NCI-H2227 treated with DMSO at 0.1 percent for 48 hours (cell line): ENCODE measurements around the gene TMEM255A.
"Not testable (repeated sequence)": the region's sequence is repeated elsewhere in the genome, so short reads cannot be mapped to it uniquely, and the experiment has no call there.

Experiments
- DNase-seq: peaks from one replicate; lab custom pipeline; 2025; lab: John Stamatoyannopoulos, UW

TMEM255A gene

GRCh38 chrX:120310861-120311726, at the start of gene TMEM255A:
TMEM255A (minus strand) TSS chrX:120311461; CDS start chrX:120311309, 152 bp downstream.
- peak; percentile 87 for DNase-seq

- DNase-seq, result peak; percentile 84
These were observed 47.6 kb upstream of the TMEM255A start for GRCh38 chrX:120358737-120359456.

- DNase-seq, result peak; percentile 65
These were observed 45.9 kb upstream of the TMEM255A start for GRCh38 chrX:120357186-120357585.

- no peak for DNase-seq
These were observed 44.8 kb upstream of the TMEM255A start for GRCh38 chrX:120356084-120356483.

DNA sequence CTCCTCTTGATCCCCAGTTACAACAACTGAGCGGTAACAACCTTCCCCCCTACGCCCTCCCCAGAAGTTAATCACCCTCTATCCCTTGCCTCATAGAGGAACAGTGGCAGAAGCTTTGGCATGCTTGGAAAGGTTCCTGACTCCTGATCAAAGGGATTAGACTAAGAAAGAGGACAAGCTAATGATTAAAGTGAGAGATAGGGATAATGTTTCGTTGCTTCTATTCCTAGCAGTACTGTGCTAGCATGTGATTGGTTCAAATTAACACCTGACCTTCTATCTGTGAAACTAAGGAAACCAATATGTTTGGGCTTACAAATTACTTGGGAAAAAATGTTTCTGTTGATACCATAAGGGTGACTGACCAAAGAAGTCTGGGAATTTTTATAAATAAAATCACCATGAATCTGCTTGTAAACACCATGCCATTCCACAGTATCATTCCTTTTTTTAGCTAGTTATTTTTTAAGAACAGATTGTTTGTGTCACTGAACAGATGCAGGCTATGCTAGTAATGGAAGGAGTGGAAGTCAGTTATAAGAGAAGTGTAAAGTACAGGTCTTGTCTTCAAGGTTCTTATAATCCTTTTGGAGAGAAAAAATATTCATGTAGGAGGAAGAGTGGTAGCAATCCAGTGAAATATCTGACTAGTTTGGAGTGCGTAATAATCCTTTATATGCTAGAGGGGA, 39.3 kb upstream of the TMEM255A start:
- no peak for DNase-seq

DNA sequence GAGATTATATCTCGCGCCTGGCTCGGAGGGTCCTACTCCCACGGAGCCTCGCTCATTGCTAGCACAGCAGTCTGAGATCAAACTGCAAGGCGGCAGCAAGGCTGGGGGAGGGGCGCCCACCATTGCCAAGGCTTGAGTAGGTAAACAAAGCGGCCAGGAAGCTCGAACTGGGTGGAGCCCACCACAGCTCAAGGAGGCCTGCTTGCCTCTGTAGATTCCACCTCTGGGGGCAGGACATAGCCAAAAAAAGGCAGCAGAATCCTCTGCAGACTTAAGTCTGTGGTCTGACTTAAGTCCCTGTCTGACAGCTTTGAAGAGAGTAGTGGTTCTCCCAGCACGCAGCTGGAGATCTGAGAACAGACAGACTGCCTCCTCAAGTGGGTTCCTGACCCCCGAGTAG, 33.3 kb upstream of the TMEM255A start:
- DNase-seq, result not testable (repeated sequence)

GRCh38 chrX:120336899-120337298, 25.6 kb upstream of the TMEM255A start:
- DNase-seq, result no peak

- no peak for DNase-seq
These were observed 24.0 kb upstream of the TMEM255A start for GRCh38 chrX:120335289-120335688.

DNA sequence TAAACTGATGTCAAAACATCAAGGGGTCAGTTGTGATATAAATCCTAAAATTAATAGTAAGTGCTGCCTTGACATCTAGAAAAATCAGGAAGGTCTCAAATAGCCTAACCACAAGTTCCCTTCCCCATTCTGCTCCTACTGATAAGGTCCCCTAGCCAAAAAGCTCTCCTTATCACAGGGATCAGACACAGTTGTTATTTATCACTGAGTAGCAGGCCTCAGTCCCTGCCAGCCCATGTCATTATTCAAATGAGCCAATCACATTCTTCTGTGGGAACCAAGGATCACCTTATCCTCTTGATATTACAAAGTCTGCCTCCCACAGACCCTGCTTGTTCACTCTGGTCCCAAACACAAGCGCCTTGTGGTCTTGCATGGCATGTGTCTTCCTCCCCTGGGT, 23.3 kb upstream of the TMEM255A start:
- no peak for DNase-seq

GRCh38 chrX:120334151-120334550, 22.9 kb upstream of the TMEM255A start:
- DNase-seq, result no peak

- no peak for DNase-seq
These were observed 21.1 kb upstream of the TMEM255A start for GRCh38 chrX:120332394-120332793.

GRCh38 chrX:120331116-120331515, 19.9 kb upstream of the TMEM255A start:
- DNase-seq, result no peak

DNA sequence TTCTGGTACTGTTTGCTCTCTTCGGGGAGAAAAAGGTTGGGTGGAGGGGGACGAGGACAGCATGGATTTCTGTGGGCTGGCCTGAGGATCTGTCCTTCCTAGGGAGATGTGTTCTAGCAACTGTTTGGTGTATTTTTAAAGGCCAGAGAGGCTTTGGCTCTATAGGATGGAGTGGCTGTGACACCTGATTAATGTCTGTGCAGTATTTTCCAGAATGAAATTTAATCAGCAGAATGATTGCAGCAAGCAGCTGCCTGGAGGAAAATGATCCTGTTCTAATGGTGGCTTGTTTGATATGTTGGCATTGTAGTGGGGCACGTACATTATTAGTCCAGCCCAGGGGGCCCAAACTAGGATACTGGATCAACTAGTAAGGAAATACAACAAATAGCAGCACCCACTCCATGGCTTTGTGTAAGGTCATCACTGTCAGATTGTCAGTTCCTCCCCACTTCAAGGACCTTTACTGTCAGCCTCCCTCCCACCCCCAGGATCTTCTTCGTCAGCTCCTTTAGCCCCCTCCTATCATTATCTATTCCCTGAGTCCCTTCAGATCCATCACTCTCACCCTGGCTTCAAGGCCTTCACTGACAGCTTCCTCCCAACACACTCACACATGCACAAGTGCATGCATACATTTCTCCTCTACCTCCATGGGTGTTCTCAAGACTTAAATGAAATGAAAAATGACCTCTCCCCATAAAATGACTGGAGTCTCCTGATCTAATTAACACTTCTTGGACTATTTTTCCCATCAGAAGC, 10.4 kb upstream of the TMEM255A start:
- no peak for DNase-seq

DNA sequence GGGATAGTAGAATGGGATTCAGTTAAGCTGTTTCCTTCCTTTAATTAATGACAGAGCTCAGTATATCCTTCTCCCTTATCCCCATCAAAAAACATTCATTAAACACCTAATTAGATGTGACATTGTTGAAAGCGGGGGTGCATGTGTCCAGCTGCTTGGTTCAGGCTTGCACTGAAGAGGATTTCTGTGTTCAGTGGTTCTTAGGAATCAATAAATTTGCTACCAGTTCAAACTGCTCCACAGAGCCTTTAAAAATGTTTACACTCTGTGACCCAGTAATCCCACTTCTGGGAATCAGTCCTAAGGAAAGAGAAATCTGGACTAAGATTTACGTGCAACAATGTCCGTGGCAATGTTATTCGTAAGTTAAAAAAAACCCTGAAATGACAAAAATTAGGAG, 7.2 kb upstream of the TMEM255A start:
- no peak for DNase-seq

DNA sequence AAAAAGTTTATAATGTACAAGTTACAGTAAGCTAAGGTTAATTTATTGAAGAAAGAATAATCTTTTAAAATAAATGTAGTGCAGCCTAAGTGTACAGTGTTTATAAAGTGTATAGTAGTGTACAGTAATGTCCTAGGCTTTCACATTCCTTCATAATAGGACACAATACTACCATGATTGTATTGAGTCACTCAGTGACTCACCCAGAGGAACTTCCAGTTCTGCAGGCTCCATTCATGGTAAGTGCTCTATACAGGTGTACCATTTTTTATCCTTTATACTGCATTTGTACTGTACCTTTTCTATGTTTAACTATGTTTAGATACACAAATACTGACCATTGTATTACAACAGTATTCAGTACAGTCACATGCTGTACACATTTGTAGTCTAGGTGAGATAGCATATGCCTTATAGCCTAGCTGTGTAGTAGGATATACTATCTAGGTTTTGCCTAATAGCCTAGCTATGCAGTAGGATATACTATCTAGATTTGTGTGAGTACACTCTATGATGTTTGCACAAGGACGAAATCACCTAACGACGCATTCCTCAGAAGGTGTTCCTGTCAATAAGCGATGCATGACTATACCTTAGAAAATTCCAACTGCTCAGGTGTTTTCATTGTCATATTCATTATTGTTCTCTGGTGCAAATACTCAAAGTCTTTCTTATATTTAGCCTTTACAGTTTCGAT, 5.5 kb upstream of the TMEM255A start:
- DNase-seq, result no peak

DNA sequence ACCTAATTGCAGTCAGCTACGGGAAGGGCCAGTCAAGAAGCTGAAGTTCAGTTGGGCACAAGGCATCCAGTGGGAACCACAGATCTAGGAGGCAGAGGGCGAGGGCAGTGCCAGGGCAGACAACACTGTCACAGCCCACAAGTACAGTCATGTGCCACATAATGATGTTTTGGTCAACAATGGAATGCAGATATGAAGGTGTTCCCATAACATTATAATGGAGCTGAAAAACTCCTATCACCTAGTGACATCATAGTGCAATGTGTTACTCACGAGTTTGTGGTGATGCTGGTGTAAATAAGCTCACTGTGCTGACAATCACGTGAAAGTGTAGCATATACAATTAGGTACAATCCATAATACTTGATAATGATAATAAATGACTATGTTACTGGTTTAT, 4.5 kb upstream of the TMEM255A start:
- no peak for DNase-seq

DNA sequence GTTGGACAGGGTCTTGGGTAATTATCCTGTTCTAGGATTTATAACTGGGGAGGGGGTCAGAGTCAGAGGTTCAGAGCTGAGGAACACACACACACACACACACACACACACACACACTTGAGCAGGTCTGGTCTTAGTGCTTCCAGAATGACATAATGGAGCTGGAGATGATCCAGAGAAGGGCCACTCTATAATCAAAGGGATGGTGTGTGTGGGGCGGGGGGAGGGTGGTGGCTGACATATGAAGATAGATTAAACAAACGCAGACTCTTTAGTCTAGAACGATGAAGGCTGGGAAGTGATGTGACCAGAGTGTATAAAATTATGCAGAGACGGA, 434 bp upstream of the TMEM255A start:
- peak; percentile 87 for DNase-seq

GRCh38 chrX:120309873-120310705, 1.2 kb downstream of the TMEM255A start:
- DNase-seq, result no peak

GRCh38 chrX:120308959-120309872, 2.0 kb downstream of the TMEM255A start:
- DNase-seq, result peak; percentile 86
